A673 (cell line): ENCODE measurements around the gene CFAP61.

Experiments
- EZH2 ChIP-seq: fragments of 200-600 bp; sonication (generic); IDR thresholded peaks from 2 replicates; pipeline ENCODE4 v1.6.1; 2017; ENCODE audit warnings: borderline replicate concordance, low read depth, mild to moderate bottlenecking, mixed read lengths, antibody characterized with exemption, low read length; ENCODE audit not compliant: poor library complexity, severe bottlenecking
- TF ChIP-seq, protein P1 (sequence below): fragments of 300-800, 200-600 bp; sonication (generic); conservative IDR thresholded peaks from 2 replicates; pipeline ENCODE4 v1.5.1; 2017; ENCODE audit warnings: low read depth, mild to moderate bottlenecking, antibody characterized with exemption, low read length, moderate library complexity, mixed read lengths

DNA sequence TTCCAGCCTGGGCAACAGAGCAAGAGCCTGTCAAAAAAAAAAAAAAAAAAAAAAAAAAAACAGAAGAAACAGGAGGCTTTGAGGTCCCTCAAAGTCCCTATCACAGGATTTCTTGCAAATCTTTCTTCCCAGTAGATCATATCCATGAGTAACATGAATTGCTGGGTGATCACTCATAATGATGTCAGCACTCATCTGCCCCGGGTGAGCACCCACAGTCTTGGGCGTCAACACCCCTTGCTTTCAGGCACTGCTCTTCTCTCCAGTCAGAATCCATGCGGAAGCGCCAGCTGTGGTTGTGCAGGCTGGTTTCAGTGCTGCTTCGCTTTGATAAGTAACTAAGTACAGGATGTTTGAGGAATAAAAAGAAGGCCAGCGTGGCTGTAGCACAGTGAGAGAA, 275.4 kb downstream of the CFAP61 start:
- TF ChIP-seq, protein P1, sequence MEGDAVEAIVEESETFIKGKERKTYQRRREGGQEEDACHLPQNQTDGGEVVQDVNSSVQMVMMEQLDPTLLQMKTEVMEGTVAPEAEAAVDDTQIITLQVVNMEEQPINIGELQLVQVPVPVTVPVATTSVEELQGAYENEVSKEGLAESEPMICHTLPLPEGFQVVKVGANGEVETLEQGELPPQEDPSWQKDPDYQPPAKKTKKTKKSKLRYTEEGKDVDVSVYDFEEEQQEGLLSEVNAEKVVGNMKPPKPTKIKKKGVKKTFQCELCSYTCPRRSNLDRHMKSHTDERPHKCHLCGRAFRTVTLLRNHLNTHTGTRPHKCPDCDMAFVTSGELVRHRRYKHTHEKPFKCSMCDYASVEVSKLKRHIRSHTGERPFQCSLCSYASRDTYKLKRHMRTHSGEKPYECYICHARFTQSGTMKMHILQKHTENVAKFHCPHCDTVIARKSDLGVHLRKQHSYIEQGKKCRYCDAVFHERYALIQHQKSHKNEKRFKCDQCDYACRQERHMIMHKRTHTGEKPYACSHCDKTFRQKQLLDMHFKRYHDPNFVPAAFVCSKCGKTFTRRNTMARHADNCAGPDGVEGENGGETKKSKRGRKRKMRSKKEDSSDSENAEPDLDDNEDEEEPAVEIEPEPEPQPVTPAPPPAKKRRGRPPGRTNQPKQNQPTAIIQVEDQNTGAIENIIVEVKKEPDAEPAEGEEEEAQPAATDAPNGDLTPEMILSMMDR: no peak
- no peak for TF ChIP-seq EZH2
